Measurements from ENCODE around the gene AP1M2.

- TF ChIP-seq CTCF (IDR thresholded peaks at IDR 0.05) (no peak), POLR2AphosphoS5 (IDR thresholded peaks at IDR 0.05) (no peak)
Observed at GRCh38 chr19:10523135-10523636, 63.9 kb downstream of the AP1M2 start.
